ENCODE data around the gene MYRF. TPM values are rescaled to one million over a fixed set of nuclear protein-coding genes. Genes with fewer than 3 reads are reported as not detected.
A peak's percentile ranks its signal among the peaks of the same experiment; 100 is the strongest.

Gene MYRF
- total RNA-seq, 1 donor from 2014 or later: 39.5 TPM

- Histone ChIP-seq H2AFZ (ENCODE audit: low read depth, low read length) (no peak overlapping the region), H3K36me3 (ENCODE audit: insufficient read depth, low read length) (no peaks in the 10 kb centered on the region), H3K79me2 (ENCODE audit: insufficient read depth, low read length) (peaks cover 11% of the 10 kb centered on the region), H3K9me3 (ENCODE audit: insufficient read depth, low read depth, low read length) (no peaks in the 10 kb centered on the region), H3K4me1 (ENCODE audit: insufficient read depth, low read length) (peaks cover 12% of the 10 kb centered on the region), H4K20me1 (ENCODE audit: insufficient read depth, low read length) (no peaks in the 10 kb centered on the region), H3K4me2 (ENCODE audit: low read length) (peak overlapping the region; percentile 28), H3K27me3 (ENCODE audit: insufficient read depth, low read length) (no peaks in the 10 kb centered on the region), H3K9ac (ENCODE audit: low read length) (no peak overlapping the region), H3K27ac (ENCODE audit: low read depth, low read length) (no peak overlapping the region), H3K4me3 (ENCODE audit: insufficient read depth, low read depth, low read length) (no peak overlapping the region)
- Mint-ChIP-seq H3K36me3 (ENCODE audit: low read depth, unreplicated experiment) (no peaks in the 10 kb centered on the region), H3K27me3 (ENCODE audit: low read depth, unreplicated experiment) (no peaks in the 10 kb centered on the region), H3K4me3 (ENCODE audit: unreplicated experiment) (peak overlapping the region; percentile 14), H3K9me3 (ENCODE audit: unreplicated experiment) (no peaks in the 10 kb centered on the region), H3K27ac (ENCODE audit: unreplicated experiment) (no peak overlapping the region), H3K4me1 (ENCODE audit: low read depth, unreplicated experiment) (peaks cover 11% of the 10 kb centered on the region)
- TF ChIP-seq EZH2 (IDR thresholded peaks at IDR 0.05; ENCODE audit: insufficient read depth, low read length): no peak
- no peak for TF ChIP-seq CTCF (IDR thresholded peaks at IDR 0.05; ENCODE audit: insufficient read depth, low read depth, low read length)
- DNase-seq (ENCODE audit: low read depth) (peak; percentile 40), FAIRE-seq (no peak)
Observed at GRCh38 chr11:61820174-61820573, 67.7 kb downstream of the MYRF start.

GRCh38 chr11:61826930-61827570 lies 74.6 kb downstream of the MYRF start:
- Histone ChIP-seq H3K9me3 (ENCODE audit: insufficient read depth, low read depth, low read length) (no peaks in the 10 kb centered on the region), H4K20me1 (ENCODE audit: insufficient read depth, low read length) (peaks cover 33% of the 10 kb centered on the region), H3K4me1 (ENCODE audit: insufficient read depth, low read length) (peaks cover 32% of the 10 kb centered on the region), H3K27ac (ENCODE audit: low read depth, low read length) (peak overlapping the region; percentile 49), H3K4me2 (ENCODE audit: low read length) (peak overlapping the region; percentile 89), H3K27me3 (ENCODE audit: insufficient read depth, low read length) (no peaks in the 10 kb centered on the region), H2AFZ (ENCODE audit: low read depth, low read length) (peak overlapping the region; percentile 75), H3K4me3 (ENCODE audit: insufficient read depth, low read depth, low read length) (peak overlapping the region; percentile 62), H3K36me3 (ENCODE audit: insufficient read depth, low read length) (no peaks in the 10 kb centered on the region), H3K9ac (ENCODE audit: low read length) (peak overlapping the region; percentile 86), H3K79me2 (ENCODE audit: insufficient read depth, low read length) (peaks cover 39% of the 10 kb centered on the region)
- Mint-ChIP-seq H3K27ac (ENCODE audit: unreplicated experiment) (peak overlapping the region; percentile 92), H3K4me3 (ENCODE audit: unreplicated experiment) (peak overlapping the region; percentile 89), H3K27me3 (ENCODE audit: low read depth, unreplicated experiment) (no peaks in the 10 kb centered on the region), H3K36me3 (ENCODE audit: low read depth, unreplicated experiment) (no peaks in the 10 kb centered on the region), H3K9me3 (ENCODE audit: unreplicated experiment) (no peaks in the 10 kb centered on the region), H3K4me1 (ENCODE audit: low read depth, unreplicated experiment) (peaks cover 25% of the 10 kb centered on the region)
- DNase-seq (ENCODE audit: low read depth) (no peak), FAIRE-seq (no peak)
- TF ChIP-seq EZH2 (IDR thresholded peaks at IDR 0.05; ENCODE audit: insufficient read depth, low read length): no peak
- no peak for TF ChIP-seq CTCF (IDR thresholded peaks at IDR 0.05; ENCODE audit: insufficient read depth, low read depth, low read length)
